NCI-H748 (cell line): ENCODE measurements around the gene EFCAB5.

ENCODE experiments used
- DNase-seq: peaks from one replicate; lab custom pipeline; 2025; ENCODE audit not compliant: unreplicated experiment; lab: John Stamatoyannopoulos, UW

The EFCAB5 gene

GRCh38 chr17:30148376-30148775, 206.9 kb downstream of the EFCAB5 start:
- no peak for DNase-seq

GRCh38 chr17:30151471-30151870, 210.0 kb downstream of the EFCAB5 start:
- DNase-seq: no peak

GRCh38 chr17:30153463-30153862, 212.0 kb downstream of the EFCAB5 start:
- no peak for DNase-seq

- no peak for DNase-seq
Observed at GRCh38 chr17:30155389-30155788, 214.0 kb downstream of the EFCAB5 start.
